Measurements from ENCODE around the gene CHCHD4. TPM values are rescaled to one million over a fixed set of nuclear protein-coding genes. Genes with fewer than 3 reads are reported as not detected.

CHCHD4 gene
- total RNA-seq, 2 experiments from 2014 or later, result 17.5 to 19.2 TPM

DNA sequence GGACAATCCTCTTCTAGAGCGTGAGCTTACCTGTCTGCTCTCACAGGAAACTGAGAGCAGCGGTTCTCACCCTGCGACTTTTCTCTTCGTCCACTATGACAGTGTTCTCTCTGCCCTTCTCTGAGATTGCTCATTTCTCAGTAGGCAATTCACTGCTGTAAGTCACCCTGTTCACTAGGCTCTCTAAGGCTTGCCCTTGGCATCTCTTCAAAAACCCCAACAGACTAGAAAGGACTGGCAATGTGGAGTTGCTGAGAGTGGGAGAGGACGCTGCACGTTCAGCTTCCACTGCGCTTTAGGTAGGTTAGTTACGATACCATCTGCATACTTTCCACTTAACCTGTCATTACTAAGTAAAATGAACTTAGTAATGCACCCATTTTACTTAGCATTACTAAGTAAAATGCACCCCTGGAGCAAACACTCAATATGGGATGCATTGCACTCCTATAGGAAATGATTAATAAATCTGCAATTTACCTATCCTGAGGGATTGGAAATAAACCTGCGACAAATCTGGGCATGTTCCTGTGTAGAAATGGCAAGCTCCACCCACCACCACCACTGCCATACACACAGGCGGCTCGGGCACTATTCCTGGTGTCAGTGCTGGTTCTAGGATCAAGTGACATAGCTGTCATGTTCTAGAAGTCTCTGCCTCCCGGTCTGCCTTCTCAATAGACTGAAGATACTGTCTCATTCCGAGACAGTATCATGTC, 32.3 kb upstream of the CHCHD4 start:
- H3K9me3 Mint-ChIP-seq, result peaks cover 11% of the 10 kb centered on the region
- DNase-seq, result no peak
- intact Hi-C loops (cut with micrococcal nuclease), result no loop called here
- H3K4me3 Mint-ChIP-seq, result no peak overlapping the region
- POLR2A ChIA-PET, result interaction anchor here (0.6 kb wide), 1 partner anchor 83 kb away, joined by 6 read pairs; no protein-coding TSS in a partner anchor
- H3K27me3 Mint-ChIP-seq, result no peaks in the 10 kb centered on the region
- H3K36me3 Mint-ChIP-seq, result peaks cover 63% of the 10 kb centered on the region
- CTCF ChIA-PET, result no interaction called here
- H3K4me1 Mint-ChIP-seq (ENCODE audit: low read depth), result peaks cover 7% of the 10 kb centered on the region
- no peak overlapping the region for H3K27ac Mint-ChIP-seq

DNA sequence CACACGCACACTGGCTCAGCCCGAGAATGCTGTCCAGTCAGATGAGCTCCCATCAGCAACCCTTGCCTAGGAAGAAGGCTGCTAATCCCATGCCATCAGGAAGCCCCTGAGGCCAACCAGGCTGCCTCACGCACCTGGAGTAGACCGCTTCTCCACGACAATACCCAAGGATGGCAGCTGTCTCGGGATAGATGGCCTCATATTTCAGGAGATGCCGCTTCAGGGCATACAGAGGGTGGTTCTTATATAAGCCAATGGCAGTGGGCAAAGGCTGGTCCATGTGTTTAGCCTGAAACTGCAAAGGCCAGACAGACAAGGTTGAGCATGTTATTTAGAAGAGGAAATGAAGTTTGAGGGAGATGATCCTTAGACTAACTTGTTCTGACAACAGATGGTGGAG, 31.5 kb upstream of the CHCHD4 start:
- H3K4me3 Mint-ChIP-seq, result no peak overlapping the region
- ChIA-PET POLR2A (no interaction called here), CTCF (no interaction called here)
- H3K27me3 Mint-ChIP-seq, result no peaks in the 10 kb centered on the region
- no peak for DNase-seq
- peaks cover 7% of the 10 kb centered on the region for H3K4me1 Mint-ChIP-seq (ENCODE audit: low read depth)
- H3K27ac Mint-ChIP-seq, result no peak overlapping the region
- H3K36me3 Mint-ChIP-seq, result peaks cover 55% of the 10 kb centered on the region
- intact Hi-C loops (cut with micrococcal nuclease), result no loop called here
- peaks cover 5% of the 10 kb centered on the region for H3K9me3 Mint-ChIP-seq

DNA sequence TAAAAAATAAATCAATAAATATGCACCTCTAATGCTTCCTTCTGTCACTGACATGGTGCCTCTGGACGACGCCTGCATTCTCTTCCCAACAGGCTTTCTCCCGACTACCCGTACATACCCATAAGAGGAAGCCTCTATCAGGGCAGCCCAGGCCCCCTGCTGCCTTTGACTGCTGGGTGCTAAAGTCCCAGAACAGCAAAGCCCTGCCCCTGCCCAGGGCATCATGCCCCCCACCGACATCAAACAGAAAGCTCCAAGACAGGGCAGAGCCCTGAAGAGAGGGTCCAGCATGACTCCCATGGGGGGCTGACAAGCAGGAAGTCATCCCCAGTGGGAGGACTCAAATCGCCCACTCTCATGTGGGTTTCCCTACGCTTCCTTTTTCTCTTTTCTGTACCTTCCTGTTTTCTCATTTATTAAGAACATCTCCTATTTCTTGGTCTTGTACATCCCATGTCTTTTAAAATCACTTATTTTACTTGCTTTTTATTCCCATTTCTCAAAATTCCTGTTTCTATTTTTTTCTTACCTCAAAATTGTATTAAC, 30.3 kb upstream of the CHCHD4 start:
- no peaks in the 10 kb centered on the region for H3K27me3 Mint-ChIP-seq
- peaks cover 7% of the 10 kb centered on the region for H3K4me1 Mint-ChIP-seq (ENCODE audit: low read depth)
- H3K9me3 Mint-ChIP-seq, result no peaks in the 10 kb centered on the region
- ChIA-PET POLR2A (no interaction called here), CTCF (interaction anchor here (0.6 kb wide), 1 partner anchor 200 kb away, joined by 3 read pairs; no protein-coding TSS in a partner anchor)
- intact Hi-C loops (cut with micrococcal nuclease), result no loop called here
- H3K4me3 Mint-ChIP-seq, result no peak overlapping the region
- peaks cover 43% of the 10 kb centered on the region for H3K36me3 Mint-ChIP-seq
- H3K27ac Mint-ChIP-seq, result no peak overlapping the region
- DNase-seq, result no peak

DNA sequence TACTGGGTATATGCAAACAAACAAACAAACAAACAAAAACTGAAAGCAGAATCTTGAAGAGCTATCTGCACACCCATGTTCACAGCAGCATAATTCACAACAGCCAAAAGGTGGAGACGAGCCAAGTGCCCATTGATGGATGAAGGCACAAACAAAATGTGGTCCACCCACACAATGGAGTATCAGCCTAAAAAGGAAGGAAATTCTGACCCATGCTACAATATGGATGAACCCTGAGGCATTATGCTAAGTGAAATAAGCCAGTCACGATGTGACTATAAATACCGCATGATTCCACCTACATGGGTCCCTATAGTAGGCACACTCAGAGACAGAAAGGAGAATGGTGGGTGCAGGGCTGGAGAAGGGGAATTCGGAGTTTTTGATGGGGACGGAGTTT, 29.6 kb upstream of the CHCHD4 start:
- CTCF ChIA-PET, result no interaction called here
- Mint-ChIP-seq H3K9me3 (no peaks in the 10 kb centered on the region), H3K27me3 (no peaks in the 10 kb centered on the region), H3K27ac (no peak overlapping the region), H3K4me3 (no peak overlapping the region), H3K36me3 (peaks cover 39% of the 10 kb centered on the region), H3K4me1 (ENCODE audit: low read depth) (peaks cover 7% of the 10 kb centered on the region)
- POLR2A ChIA-PET, result no interaction called here
- intact Hi-C loops (cut with micrococcal nuclease), result no loop called here
- no peak for DNase-seq

DNA sequence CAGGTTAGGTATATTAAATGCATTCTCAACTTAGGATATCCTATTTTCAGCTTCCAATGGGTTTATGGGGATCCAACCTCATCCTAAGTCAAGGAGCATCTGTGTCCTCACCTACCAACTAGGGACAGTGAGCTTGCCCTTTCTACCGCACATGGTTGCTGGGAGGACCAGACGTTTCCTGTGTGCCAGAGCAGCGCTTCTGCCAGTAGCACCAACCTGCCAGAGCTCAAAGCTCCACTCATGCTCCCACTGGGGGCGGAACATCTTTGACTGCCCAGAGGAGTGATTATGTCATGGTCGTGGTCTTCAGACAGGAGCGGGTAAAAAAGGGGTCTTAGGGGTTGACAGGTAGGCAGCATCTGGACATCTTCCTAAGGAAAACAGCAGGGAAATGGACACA, 29.0 kb upstream of the CHCHD4 start:
- Mint-ChIP-seq H3K36me3 (peaks cover 33% of the 10 kb centered on the region), H3K4me1 (ENCODE audit: low read depth) (peaks cover 7% of the 10 kb centered on the region), H3K4me3 (no peak overlapping the region), H3K9me3 (no peaks in the 10 kb centered on the region), H3K27ac (no peak overlapping the region), H3K27me3 (no peaks in the 10 kb centered on the region)
- no peak for DNase-seq
- intact Hi-C loops (cut with micrococcal nuclease), result no loop called here
- ChIA-PET CTCF (no interaction called here), POLR2A (no interaction called here)

DNA sequence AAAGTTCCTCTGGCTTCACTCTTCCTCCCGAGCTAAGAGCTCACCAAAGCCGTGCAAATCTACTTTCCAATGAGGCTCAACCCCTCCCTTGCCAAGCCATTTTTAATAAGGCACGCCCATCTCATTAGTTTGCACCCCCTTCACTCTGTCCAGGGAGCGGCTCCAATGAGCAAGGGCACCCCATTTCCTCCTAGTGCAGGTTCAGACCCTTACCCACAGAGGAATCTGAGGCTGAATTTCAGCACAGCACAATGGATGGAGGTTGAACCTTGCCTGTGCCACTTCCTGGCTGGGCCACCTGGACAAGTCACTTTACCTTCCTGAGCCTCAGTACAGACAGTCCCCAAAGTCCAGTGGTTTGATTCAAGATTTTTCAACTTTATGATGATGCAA, 28.3 kb upstream of the CHCHD4 start:
- H3K27me3 Mint-ChIP-seq, result no peaks in the 10 kb centered on the region
- H3K27ac Mint-ChIP-seq, result no peak overlapping the region
- intact Hi-C loops (cut with micrococcal nuclease), result no loop called here
- H3K36me3 Mint-ChIP-seq, result peaks cover 26% of the 10 kb centered on the region
- ChIA-PET POLR2A (no interaction called here), CTCF (interaction anchor here (1.0 to 1.8 kb wide), 2 partner anchors 15 to 256 kb away, joined by 3 to 5 read pairs; no protein-coding TSS in a partner anchor)
- H3K4me1 Mint-ChIP-seq (ENCODE audit: low read depth), result peaks cover 7% of the 10 kb centered on the region
- H3K9me3 Mint-ChIP-seq, result no peaks in the 10 kb centered on the region
- no peak for DNase-seq
- H3K4me3 Mint-ChIP-seq, result no peak overlapping the region

DNA sequence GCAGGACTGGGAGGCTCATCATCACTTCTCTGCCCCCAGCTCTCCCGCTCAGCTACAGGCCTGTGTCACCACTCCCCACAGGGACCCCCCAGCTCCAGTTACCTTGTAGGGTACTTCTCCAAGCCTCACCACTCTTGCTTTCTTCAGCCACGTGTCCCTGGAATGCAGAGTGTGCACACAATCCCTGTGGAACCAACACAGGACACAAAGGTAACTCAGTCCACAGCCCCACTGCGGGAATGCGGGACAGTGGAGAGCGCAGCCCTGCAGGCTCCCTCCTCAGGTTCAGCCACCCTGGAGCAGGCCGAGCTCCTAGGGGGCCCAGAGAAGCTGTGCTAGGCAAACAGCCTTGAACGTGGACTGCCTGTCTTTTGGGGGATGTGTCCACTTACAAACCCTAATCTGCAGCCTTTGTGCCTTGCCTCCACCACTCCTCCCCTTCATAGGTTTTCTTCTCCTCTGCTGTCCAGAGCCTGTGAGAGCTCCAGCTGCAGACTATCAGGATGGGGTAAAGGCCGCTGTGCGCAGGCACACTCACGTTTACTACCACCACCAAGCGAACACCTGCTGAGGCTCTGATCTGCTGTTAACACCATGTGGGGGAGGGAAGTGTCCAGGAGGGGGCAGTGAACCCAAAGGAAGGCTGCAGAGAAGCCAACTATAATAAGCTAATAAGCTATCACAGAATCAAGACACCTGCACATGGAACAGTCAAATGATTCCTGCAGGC, 27.7 kb upstream of the CHCHD4 start:
- POLR2A ChIA-PET, result no interaction called here
- Mint-ChIP-seq H3K4me3 (no peak overlapping the region), H3K27me3 (no peaks in the 10 kb centered on the region), H3K9me3 (no peaks in the 10 kb centered on the region), H3K27ac (no peak overlapping the region), H3K4me1 (ENCODE audit: low read depth) (peaks cover 5% of the 10 kb centered on the region), H3K36me3 (peaks cover 22% of the 10 kb centered on the region)
- CTCF ChIA-PET, result interaction anchor here (1.0 to 1.8 kb wide), 2 partner anchors 16 to 256 kb away, joined by 3 to 5 read pairs; no protein-coding TSS in a partner anchor
- intact Hi-C loops (cut with micrococcal nuclease), result no loop called here
- DNase-seq, result no peak

DNA sequence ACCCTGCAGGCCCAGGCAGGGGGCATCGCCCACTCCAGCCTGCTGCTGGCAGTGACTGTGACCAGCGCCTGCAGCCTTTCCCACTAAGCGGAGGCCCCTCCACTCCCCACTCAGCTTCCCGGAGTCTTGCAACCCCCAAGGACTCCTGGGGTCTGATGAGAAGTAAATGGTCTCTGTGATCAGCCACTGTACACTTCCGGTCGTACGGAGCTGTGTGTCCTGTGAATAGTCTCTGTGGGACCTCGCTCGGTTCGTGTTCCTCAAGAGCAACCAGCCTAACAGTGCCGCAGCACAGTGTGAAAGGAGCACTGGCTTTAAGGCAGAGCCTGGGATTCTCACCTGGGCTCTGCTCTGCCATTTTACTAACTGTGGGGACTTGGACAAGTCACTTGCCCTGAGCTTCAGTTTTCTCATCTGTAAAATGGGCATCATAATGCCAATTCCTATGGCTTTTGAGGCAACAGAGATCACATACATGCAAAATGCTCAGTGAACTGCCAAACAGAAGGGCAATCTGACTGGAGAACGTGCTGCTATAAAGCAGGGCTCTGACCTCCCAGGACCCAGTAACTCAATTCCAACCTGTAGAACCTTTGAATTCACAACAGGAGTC, 26.9 kb upstream of the CHCHD4 start:
- Mint-ChIP-seq H3K4me1 (ENCODE audit: low read depth) (no peaks in the 10 kb centered on the region), H3K4me3 (no peak overlapping the region), H3K27me3 (no peaks in the 10 kb centered on the region), H3K36me3 (peaks cover 16% of the 10 kb centered on the region), H3K9me3 (no peaks in the 10 kb centered on the region), H3K27ac (no peak overlapping the region)
- ChIA-PET CTCF (interaction anchor here (1.8 kb wide), 1 partner anchor 255 kb away, joined by 5 read pairs; no protein-coding TSS in a partner anchor), POLR2A (interaction anchor here (1.3 kb wide), 1 partner anchor 9 kb away, joined by 3 read pairs; no protein-coding TSS in a partner anchor)
- intact Hi-C loops (cut with micrococcal nuclease), result no loop called here
- DNase-seq, result no peak

DNA sequence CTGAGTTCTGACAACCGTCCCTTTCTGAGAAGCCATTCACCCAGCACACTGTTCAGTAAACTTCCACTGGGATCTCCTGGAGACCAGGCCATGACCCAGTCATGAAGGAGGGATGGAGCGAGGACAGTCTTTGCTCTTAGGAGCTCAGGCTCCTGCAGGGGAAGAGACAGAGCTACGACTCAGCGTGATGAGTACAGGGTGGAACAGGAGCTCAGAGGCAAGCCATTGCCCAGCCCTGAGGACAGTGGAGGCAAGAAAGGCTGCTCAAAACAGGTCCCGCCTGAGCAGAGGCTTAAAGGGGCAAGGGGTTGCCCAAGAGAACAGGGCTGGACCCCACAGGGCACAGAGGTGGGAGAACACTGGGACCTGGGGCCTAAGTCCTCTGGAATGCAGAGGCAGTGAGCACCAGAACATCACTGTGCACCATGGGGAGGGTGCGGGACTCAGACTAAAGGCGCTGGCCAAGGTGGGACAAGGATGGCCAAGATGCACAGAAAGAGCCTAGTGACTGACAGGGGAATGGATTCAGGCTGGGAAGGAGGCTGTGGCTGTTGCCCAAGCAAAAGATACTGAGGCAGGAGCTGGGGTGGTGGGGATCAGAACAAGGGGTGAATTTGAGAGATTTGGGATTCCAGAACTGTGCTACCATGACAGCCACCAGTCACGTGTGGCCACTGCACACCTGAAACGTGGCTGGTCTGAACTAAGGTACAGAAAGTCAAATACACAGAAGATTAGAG, 26.0 kb upstream of the CHCHD4 start:
- peaks cover 13% of the 10 kb centered on the region for H3K36me3 Mint-ChIP-seq
- peaks cover 7% of the 10 kb centered on the region for H3K4me1 Mint-ChIP-seq (ENCODE audit: low read depth)
- no peak overlapping the region for H3K27ac Mint-ChIP-seq
- CTCF ChIA-PET, result interaction anchor here (1.8 kb wide), 1 partner anchor 254 kb away, joined by 5 read pairs; no protein-coding TSS in a partner anchor
- no peaks in the 10 kb centered on the region for H3K27me3 Mint-ChIP-seq
- no peak overlapping the region for H3K4me3 Mint-ChIP-seq
- intact Hi-C loops (cut with micrococcal nuclease), result no loop called here
- no peaks in the 10 kb centered on the region for H3K9me3 Mint-ChIP-seq
- POLR2A ChIA-PET, result interaction anchor here (1.3 kb wide), 1 partner anchor 10 kb away, joined by 3 read pairs; no protein-coding TSS in a partner anchor
- no peak for DNase-seq

DNA sequence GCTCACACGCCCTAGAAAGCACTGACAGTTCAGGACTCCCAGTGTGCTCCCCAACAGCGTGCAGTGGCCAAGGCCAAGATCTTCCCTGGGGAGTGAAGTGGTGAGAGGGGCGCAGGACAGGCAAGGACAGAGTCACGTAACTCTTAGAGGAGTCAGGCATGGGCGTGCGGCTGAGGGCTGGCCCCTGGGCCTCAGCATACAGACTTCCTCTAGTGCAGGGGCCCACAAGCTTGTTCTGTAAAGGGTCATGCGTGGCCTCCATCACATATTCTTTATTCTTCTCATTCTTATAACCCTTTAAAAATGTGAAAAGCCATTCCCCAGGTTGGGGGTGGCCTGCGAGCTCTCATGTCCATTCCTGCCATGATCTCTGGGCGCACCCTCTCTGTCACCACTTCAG, 25.4 kb upstream of the CHCHD4 start:
- no peaks in the 10 kb centered on the region for H3K9me3 Mint-ChIP-seq
- POLR2A ChIA-PET, result interaction anchor here (1.3 kb wide), 1 partner anchor 10 kb away, joined by 3 read pairs; no protein-coding TSS in a partner anchor
- H3K4me1 Mint-ChIP-seq (ENCODE audit: low read depth), result peaks cover 11% of the 10 kb centered on the region
- H3K27me3 Mint-ChIP-seq, result no peaks in the 10 kb centered on the region
- H3K4me3 Mint-ChIP-seq, result no peak overlapping the region
- peaks cover 16% of the 10 kb centered on the region for H3K36me3 Mint-ChIP-seq
- CTCF ChIA-PET, result no interaction called here
- H3K27ac Mint-ChIP-seq, result no peak overlapping the region
- intact Hi-C loops (cut with micrococcal nuclease), result no loop called here
- DNase-seq, result no peak

DNA sequence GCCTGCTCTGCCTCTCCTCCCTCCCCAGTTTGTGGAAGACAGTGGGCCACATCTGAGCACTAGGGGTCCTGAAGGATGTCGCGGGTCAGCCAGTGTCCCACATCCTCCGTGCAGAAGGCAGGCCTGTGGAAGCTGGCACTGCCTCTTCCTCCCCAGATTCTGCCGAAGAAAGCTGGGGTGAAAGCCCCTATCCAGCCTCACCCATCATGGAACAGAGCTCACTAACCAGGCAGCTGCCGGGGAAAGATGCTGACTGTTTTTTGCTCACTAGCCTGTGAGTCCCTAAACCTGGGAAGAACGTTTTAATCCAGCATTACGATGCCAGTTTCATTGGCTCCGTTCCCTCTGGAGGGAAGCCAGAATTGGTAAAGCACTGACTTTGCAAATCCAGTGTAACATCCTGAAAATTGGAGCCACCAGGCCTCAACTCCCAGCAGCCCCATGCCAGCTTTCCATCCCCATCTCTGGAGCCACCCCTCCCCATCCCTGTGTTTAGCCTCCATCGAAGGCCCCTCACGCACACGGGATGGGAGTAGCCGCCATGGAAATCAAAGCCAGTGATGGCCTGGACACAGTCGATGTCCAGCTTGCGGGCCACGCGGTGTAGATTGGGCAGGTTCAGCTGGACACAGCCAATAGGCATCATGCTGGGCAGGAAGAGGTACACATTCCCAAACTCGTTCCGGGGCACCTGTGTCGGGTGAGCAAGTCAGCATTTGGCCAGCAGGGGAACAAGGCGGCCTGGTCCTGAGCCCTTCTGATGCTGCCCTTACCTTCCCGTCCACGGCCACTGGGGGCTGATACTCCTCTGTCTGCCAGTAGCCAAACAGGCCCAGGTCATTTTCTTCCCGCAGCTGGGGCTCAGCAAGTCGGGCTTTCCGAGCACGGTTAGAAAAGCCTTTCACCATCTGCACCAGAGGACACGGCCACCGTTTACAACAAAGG, 23.6 kb upstream of the CHCHD4 start:
- Mint-ChIP-seq H3K9me3 (no peaks in the 10 kb centered on the region), H3K4me3 (no peak overlapping the region), H3K27ac (no peak overlapping the region), H3K4me1 (ENCODE audit: low read depth) (peaks cover 25% of the 10 kb centered on the region), H3K36me3 (peaks cover 9% of the 10 kb centered on the region), H3K27me3 (no peaks in the 10 kb centered on the region)
- CTCF ChIA-PET, result no interaction called here
- intact Hi-C loops (cut with micrococcal nuclease), result no loop called here
- POLR2A ChIA-PET, result no interaction called here
- no peak for DNase-seq
